Panc1 (cell line): ENCODE measurements around the gene ZNF184. TPM values are rescaled to one million over a fixed set of nuclear protein-coding genes. Genes with fewer than 3 reads are reported as not detected.

Experiments used
- ATAC-seq: fragments of 200-7000 bp; cut with Tn5 transposase; 2 replicates; pipeline ENCODE4 v1.9.1; 2020; ENCODE audit warnings: mild to moderate bottlenecking, moderate library complexity
- Bru-seq: library from RNA; stranded (reverse); fragments of 400-500 nt; gene quantifications from one replicate; lab custom pipeline; 2021; lab: Mats Ljungman, UMichigan
- BruChase-seq, 2 experiments: library from RNA; stranded (reverse); fragments of 400-500 nt; gene quantifications; one replicate each; lab custom pipeline; 2021; lab: Mats Ljungman, UMichigan
- BruUV-seq: library from RNA; stranded (reverse); fragments of 400-500 nt; replicated peaks from 2 replicates; lab custom pipeline; 2021; lab: Mats Ljungman, UMichigan
- CTCF ChIA-PET: fragments of 300-600 bp; sonication (Branson Sonifier 250); formaldehyde crosslinking; loops from one replicate; lab custom pipeline; 2022; ENCODE audit warnings: antibody characterized with exemption; lab: Charles Lee
- POLR2A ChIA-PET: fragments of 300-600 bp; sonication (Branson Sonifier 250); formaldehyde crosslinking; loops from one replicate; lab custom pipeline; 2022; ENCODE audit warnings: antibody characterized with exemption; lab: Charles Lee
- DNase-seq: peaks from one replicate; pipeline ENCODE4 v3.0.0-alpha.2; 2010; ENCODE audit warnings: low read depth, low spot score
- H3K27ac ChIP-seq: 2 replicates; pipeline ENCODE4 v1.5.1; 2011; ENCODE audit warnings: mild to moderate bottlenecking, low read length, inconsistent platforms
- H3K27me3 ChIP-seq: fragments of 200-500 bp; sonication (Bioruptor generic); 2 replicates; pipeline ENCODE4 v1.6.0; 2014; ENCODE audit warnings: low read length, inconsistent platforms; ENCODE audit not compliant: control insufficient read depth, insufficient read depth
- H3K36me3 ChIP-seq: fragments of 200-500 bp; sonication (Bioruptor generic); 2 replicates; pipeline ENCODE4 v1.5.1; 2014; ENCODE audit warnings: inconsistent platforms, mild to moderate bottlenecking, low read length, moderate library complexity; ENCODE audit not compliant: control insufficient read depth, insufficient read depth
- H3K4me1 ChIP-seq: 2 replicates; pipeline ENCODE4 v1.5.1; 2011; ENCODE audit warnings: inconsistent platforms, mild to moderate bottlenecking, low read length, moderate library complexity; ENCODE audit not compliant: control insufficient read depth, insufficient read depth
- H3K4me3 ChIP-seq, 2 experiments: 2 replicates each; pipeline ENCODE4 v1.5.1; 2011 to 2012; ENCODE audit warnings: low read depth in 2 of 2, low read length in 2 of 2, mild to moderate bottlenecking in 2 of 2, inconsistent platforms in 1 of 2, moderate library complexity in 1 of 2
- H3K9me3 ChIP-seq: fragments of 200-500 bp; sonication (Bioruptor generic); 2 replicates; pipeline ENCODE4 v1.5.1; 2014; ENCODE audit warnings: low read depth, mild to moderate bottlenecking, inconsistent platforms, low read length, moderate library complexity; ENCODE audit not compliant: control insufficient read depth, insufficient read depth
- CTCF ChIP-seq: fragments of 450-650 bp; IDR thresholded peaks from 2 replicates; pipeline ENCODE4 v1.5.1; 2017; ENCODE audit warnings: mild to moderate bottlenecking
- POLR2AphosphoS5 ChIP-seq: IDR thresholded peaks from 2 replicates; pipeline ENCODE4 v1.6.1; 2012; ENCODE audit warnings: mild to moderate bottlenecking, low read depth, low read length, moderate library complexity
- REST ChIP-seq, 2 experiments: IDR thresholded peaks; 2 replicates each; pipeline ENCODE4 v1.6.1; 2011 to 2012; ENCODE audit warnings: low read depth in 2 of 2, control low read depth in 1 of 2, low read length in 1 of 2, mild to moderate bottlenecking in 1 of 2, moderate library complexity in 1 of 2; ENCODE audit not compliant: insufficient read depth in 1 of 2
- SIN3A ChIP-seq: IDR thresholded peaks from 2 replicates; pipeline ENCODE4 v1.6.1; 2012; ENCODE audit warnings: low read depth, mild to moderate bottlenecking, low read length, moderate library complexity, borderline replicate concordance; ENCODE audit not compliant: insufficient read depth
- TCF7L2 ChIP-seq: IDR thresholded peaks from 2 replicates; pipeline ENCODE4 v1.6.1; 2011; ENCODE audit warnings: mild to moderate bottlenecking, low read depth, low read length, inconsistent platforms
- in situ Hi-C: cut with HindIII; loops from 2 replicates; pipeline ENCODE4 v1.10.0; 2016; ENCODE audit warnings: low sequenced_read_pairs, low pct_unique_long_range_greater_than_20kb
- intact Hi-C: fragments of 100-400 bp; cut with micrococcal nuclease; formaldehyde crosslinking; loops from one replicate; pipeline ENCODE4 v1.10.0; 2022; ENCODE audit not compliant: unreplicated experiment
- long read RNA-seq: library from polyadenylated mRNA; unstranded; transcript quantifications from one replicate; pipeline ENCODE4 v2.0.0, GENCODE V29; 2021; ENCODE audit not compliant: unreplicated experiment
- polyA plus RNA-seq: library from polyadenylated mRNA; unstranded; fragments of >200 nt; gene quantifications from one replicate; pipeline ENCODE4 v1.2.1, GENCODE V29; 2012; ENCODE audit warnings: missing spikeins; ENCODE audit not compliant: insufficient read length
- total RNA-seq: library from RNA; stranded (reverse); gene quantifications from one replicate; pipeline ENCODE4 v1.2.1, GENCODE V29; 2021; ENCODE audit not compliant: unreplicated experiment

ZNF184 gene
- total RNA-seq = 7.8 TPM
- polyA plus RNA-seq = 3.0 TPM
- percentile 70 among the genes with signal in this experiment for Bru-seq, nascent RNA
- percentile 71 among the genes with signal in this experiment for BruChase-seq, experiment 1, labeled RNA remaining after a 2-hour chase
- percentile 61 among the genes with signal in this experiment for BruChase-seq, experiment 2, labeled RNA remaining after a 6-hour chase
- long read RNA-seq, partial matches to known transcripts = 2 of 26 reads
- long read RNA-seq, other reads (novel, unspliced or antisense) = 20 of 26 reads

GRCh38 chr6:27472617-27473400 is at the start of gene ZNF184:
Gene ZNF184, minus strand, starts transcription at chr6:27473105. Its CDS starts 811 bp downstream, at chr6:27472294.
- DNase-seq (peak; percentile 95), ATAC-seq (peak; percentile 98)
- H3K9me3 ChIP-seq = peaks cover 22% of the 10 kb centered on the region; the same call in 1 of the 2 replicates
- in situ Hi-C loops = no loop called here
- H3K4me1 ChIP-seq = peaks cover 7% of the 10 kb centered on the region
- peak within 1 kb of the TSS; percentile 93 for H3K27ac ChIP-seq
- H3K4me3 ChIP-seq = peak within 1 kb of the TSS; percentile 91 to 92
- H3K27me3 ChIP-seq = no peaks in the 10 kb centered on the region
- ChIA-PET CTCF (interaction anchor here (0.6 kb wide), 1 partner anchor 158 kb away, joined by 3 read pairs; no protein-coding TSS in a partner anchor), POLR2A (interaction anchor here (0.7 kb wide), 1 partner anchor 453 kb away, joined by 4 read pairs; no protein-coding TSS in a partner anchor)
- TF ChIP-seq REST (IDR thresholded peaks at IDR 0.05; ENCODE audit: insufficient read depth in 1 of 2, low read depth in 2 of 2, low read length in 1 of 2) = 0 out of 4 replicates have a peak, but pooled peaks of 1 of the 2 experiments have one; percentile 60
- TF ChIP-seq SIN3A = 0 out of 2 replicates have a peak, but pooled peaks have one; percentile 51
- TF ChIP-seq POLR2AphosphoS5 = peak; percentile 75; the same call in 1 of the 2 replicates
- TF ChIP-seq CTCF = no peak; the same call in 1 of the 2 replicates
- peak; percentile 72 for TF ChIP-seq TCF7L2
- BruUV-seq = no TSS peak
- peaks cover 10% of the 10 kb centered on the region for H3K36me3 ChIP-seq
- intact Hi-C loops = loop anchor here (5.0 to 10.0 kb wide), 3 partner anchors 141 to 298 kb away; no protein-coding TSS in a partner anchor

GRCh38 chr6:27518881-27519795 is 46.2 kb upstream of the ZNF184 start:
- BruUV-seq = no TSS peak
- Histone ChIP-seq H3K27me3 (peaks cover 11% of the 10 kb centered on the region; the same call in 1 of the 2 replicates), H3K36me3 (no peaks in the 10 kb centered on the region), H3K9me3 (no peaks in the 10 kb centered on the region), H3K4me1 (peaks cover 10% of the 10 kb centered on the region), H3K4me3 (peak overlapping the region; percentile 93 to 95), H3K27ac (peak overlapping the region; percentile 82)
- in situ Hi-C loops = no loop called here
- DNase-seq (peak; percentile 96), ATAC-seq (peak; percentile 93)
- intact Hi-C loops = loop anchor here (2.0 to 5.0 kb wide), 3 partner anchors 74 to 330 kb away; no protein-coding TSS in a partner anchor
- TF ChIP-seq POLR2AphosphoS5 (no peak), CTCF (peak; percentile 85)
- ChIA-PET POLR2A (interaction anchor here (1.0 kb wide), 1 partner anchor 12 kb away, joined by 4 read pairs; no protein-coding TSS in a partner anchor), CTCF (interaction anchor here (0.6 to 2.0 kb wide), 7 partner anchors 14 to 233 kb away, joined by 3 to 5 read pairs (median 4); no protein-coding TSS in a partner anchor)
